HEK293 (cell line): ENCODE measurements around the gene MBP.

Experiments used
- BCL11A ChIP-seq: fragments of 450-650 bp; formaldehyde crosslinking; IDR thresholded peaks from 2 replicates; pipeline ENCODE4 v1.5.1; 2016; ENCODE audit warnings: low read depth, missing biosample characterization, missing genetic modification characterization
- CTCF ChIP-seq: fragments of 450-650 bp; formaldehyde crosslinking; IDR thresholded peaks from 2 replicates; pipeline ENCODE4 v1.5.1; 2016; ENCODE audit warnings: missing biosample characterization, missing genetic modification characterization
- KLF8 ChIP-seq: fragments of 450-650 bp; formaldehyde crosslinking; IDR thresholded peaks from 2 replicates; pipeline ENCODE4 v1.5.1; 2016; ENCODE audit warnings: missing biosample characterization, missing genetic modification characterization
- REPIN1 ChIP-seq: fragments of 450-650 bp; formaldehyde crosslinking; IDR thresholded peaks from 2 replicates; pipeline ENCODE4 v1.5.1; 2017; ENCODE audit warnings: missing biosample characterization, missing genetic modification characterization, low read depth
- ZNF132 ChIP-seq: fragments of 450-650 bp; formaldehyde crosslinking; IDR thresholded peaks from 2 replicates; pipeline ENCODE4 v1.5.1; 2017; ENCODE audit warnings: missing biosample characterization, missing genetic modification characterization, borderline replicate concordance
- ZNF133 ChIP-seq: fragments of 450-650 bp; formaldehyde crosslinking; IDR thresholded peaks from 2 replicates; pipeline ENCODE4 v1.5.1; 2016; ENCODE audit warnings: missing biosample characterization, missing genetic modification characterization
- ZNF138 ChIP-seq: fragments of 450-650 bp; formaldehyde crosslinking; IDR thresholded peaks from 2 replicates; pipeline ENCODE4 v1.5.1; 2016; ENCODE audit warnings: missing biosample characterization, missing genetic modification characterization, borderline replicate concordance
- ZNF146 ChIP-seq: fragments of 450-650 bp; formaldehyde crosslinking; IDR thresholded peaks from 2 replicates; pipeline ENCODE4 v1.5.1; 2016; ENCODE audit warnings: missing biosample characterization, missing genetic modification characterization
- ZNF155 ChIP-seq: fragments of 450-650 bp; formaldehyde crosslinking; IDR thresholded peaks from 2 replicates; pipeline ENCODE4 v1.5.1; 2016; ENCODE audit warnings: missing biosample characterization, missing genetic modification characterization
- ZNF626 ChIP-seq: fragments of 450-650 bp; sonication (Bioruptor Pico); formaldehyde crosslinking; IDR thresholded peaks from 2 replicates; pipeline ENCODE4 v1.5.1; 2018; ENCODE audit warnings: missing biosample characterization, missing genetic modification characterization, inconsistent platforms
- ZSCAN16 ChIP-seq: fragments of 450-650 bp; formaldehyde crosslinking; IDR thresholded peaks from 2 replicates; pipeline ENCODE4 v1.5.1; 2016; ENCODE audit warnings: missing biosample characterization, missing genetic modification characterization

DNA sequence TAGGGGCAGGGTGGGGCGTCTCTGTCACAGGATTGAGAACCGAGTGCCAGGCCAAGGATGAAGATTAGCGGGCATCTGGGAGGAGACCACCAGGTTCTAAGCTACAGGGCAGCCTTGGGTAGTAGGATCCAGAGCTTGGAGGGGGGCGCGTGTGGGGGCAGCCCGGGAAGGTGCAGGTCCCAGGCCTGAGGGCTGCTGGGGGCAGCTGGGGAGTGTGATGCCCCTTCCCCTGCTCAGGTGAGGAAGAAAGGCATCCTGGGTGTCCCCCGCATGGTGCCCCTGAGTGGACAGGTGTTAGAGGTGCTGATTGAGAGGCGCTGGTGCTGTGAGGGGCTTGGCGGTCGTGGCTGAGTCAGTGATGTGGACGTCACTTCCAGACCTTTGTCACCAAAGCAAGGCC is 33.9 kb upstream of the MBP start:
- TF ChIP-seq ZNF132, result no peak
- TF ChIP-seq CTCF, result no peak
- no peak for TF ChIP-seq KLF8 (tag by site-specific recombination)
- TF ChIP-seq ZNF133 (tag by site-specific recombination), result no peak
- no peak for TF ChIP-seq ZNF626
- TF ChIP-seq ZNF138 (tag by site-specific recombination), result no peak
- no peak for TF ChIP-seq ZSCAN16 (tag by site-specific recombination)
- no peak for TF ChIP-seq BCL11A (tag by site-specific recombination)
- TF ChIP-seq ZNF146 (tag by site-specific recombination), result no peak
- no peak for TF ChIP-seq REPIN1 (tag by site-specific recombination)
- TF ChIP-seq ZNF155 (tag by site-specific recombination), result no peak
